NCI-H226 (cell line): ENCODE data around the gene PPP1R14C.
"Not testable (repeated sequence)": the region's sequence is repeated elsewhere in the genome, so short reads cannot be mapped to it uniquely, and the experiment has no call there.

Experiments
- DNase-seq: peaks from one replicate; pipeline ENCODE4 v3.0.0-alpha.2; 2015

PPP1R14C gene

GRCh38 chr6:150227281-150227680 lies 84.4 kb downstream of the PPP1R14C start:
- no peak for DNase-seq

- no peak for DNase-seq
Observed at GRCh38 chr6:150228072-150228733, 85.4 kb downstream of the PPP1R14C start.

DNA sequence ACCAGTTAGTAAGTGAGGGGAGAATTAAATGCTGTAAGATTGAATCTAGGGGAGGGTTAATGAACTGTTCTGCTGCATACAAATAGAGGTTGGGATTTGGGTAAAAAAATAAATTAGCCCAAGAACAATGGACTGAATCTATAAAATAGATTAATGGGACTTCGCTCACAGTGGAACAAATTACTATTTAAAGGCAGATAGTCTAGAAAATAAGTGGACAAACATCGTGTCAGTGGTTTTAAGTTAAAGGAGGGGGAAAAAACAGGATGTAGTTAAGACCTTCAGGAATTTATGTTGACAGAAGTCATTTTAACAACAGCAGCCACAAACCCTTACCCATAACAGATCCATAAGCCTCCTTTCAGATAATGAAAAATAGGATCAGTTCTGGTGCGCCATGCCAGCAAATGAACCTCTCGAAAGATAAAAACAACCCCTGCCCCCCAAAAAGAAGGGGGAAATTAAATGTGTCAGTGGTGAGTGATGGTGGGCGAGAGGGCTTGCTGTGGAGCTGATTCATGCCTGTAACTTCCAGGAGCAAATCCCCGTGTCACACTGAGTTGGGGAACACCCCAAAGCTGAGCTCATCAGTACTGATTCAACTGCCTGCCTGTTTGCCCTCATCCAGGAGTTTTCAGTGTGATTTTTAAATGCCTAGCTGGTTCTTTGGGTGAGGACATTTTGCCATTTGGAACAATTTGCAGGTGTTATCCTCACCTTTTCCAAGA lies 86.8 kb downstream of the PPP1R14C start:
- peak; percentile 23 for DNase-seq

DNA sequence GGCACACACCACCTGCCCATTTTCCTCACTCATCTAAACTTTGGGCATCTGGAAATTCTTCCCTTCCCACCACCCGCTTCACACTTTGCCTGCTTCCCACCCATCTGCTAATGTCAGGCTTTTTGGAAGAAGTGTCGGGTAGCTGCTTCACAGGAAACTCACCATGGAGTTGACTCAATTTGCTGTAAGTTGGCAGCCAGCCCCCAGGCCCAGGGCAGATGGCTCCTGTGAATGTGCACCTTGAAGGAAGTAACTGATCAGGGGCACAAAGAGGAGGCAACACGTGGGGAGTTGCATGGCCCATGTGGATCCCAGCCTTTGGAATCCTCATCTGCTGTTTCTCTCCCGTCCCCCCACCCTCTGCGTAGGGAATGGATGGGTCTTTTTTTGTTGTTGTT lies 87.3 kb downstream of the PPP1R14C start:
- no peak for DNase-seq

GRCh38 chr6:150230832-150231524 lies 88.1 kb downstream of the PPP1R14C start:
- no peak for DNase-seq

GRCh38 chr6:150231525-150231850 lies 88.6 kb downstream of the PPP1R14C start:
- peak; percentile 59 for DNase-seq

GRCh38 chr6:150233843-150234269 lies 91.0 kb downstream of the PPP1R14C start:
- no peak for DNase-seq

GRCh38 chr6:150235218-150235617 lies 92.4 kb downstream of the PPP1R14C start:
- no peak for DNase-seq

DNA sequence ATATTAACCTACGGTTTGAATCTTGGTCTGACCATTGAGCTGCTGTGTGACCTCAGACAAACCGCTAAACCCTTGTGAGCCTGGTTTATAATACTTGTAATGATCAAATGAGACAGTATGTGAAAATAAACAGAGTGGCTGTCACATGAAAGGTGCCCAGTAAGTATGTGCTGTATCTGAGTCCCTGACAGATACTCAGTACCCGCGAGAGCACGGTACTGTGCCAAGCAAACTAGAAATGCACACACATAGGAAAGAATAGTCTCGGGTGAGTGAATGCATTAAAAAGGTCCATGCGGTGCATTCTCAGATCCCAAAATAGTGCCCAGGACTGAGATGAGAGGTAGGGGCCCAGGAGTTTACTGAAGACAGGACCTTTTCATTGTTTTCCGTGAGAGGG lies 93.3 kb downstream of the PPP1R14C start:
- no peak for DNase-seq

DNA sequence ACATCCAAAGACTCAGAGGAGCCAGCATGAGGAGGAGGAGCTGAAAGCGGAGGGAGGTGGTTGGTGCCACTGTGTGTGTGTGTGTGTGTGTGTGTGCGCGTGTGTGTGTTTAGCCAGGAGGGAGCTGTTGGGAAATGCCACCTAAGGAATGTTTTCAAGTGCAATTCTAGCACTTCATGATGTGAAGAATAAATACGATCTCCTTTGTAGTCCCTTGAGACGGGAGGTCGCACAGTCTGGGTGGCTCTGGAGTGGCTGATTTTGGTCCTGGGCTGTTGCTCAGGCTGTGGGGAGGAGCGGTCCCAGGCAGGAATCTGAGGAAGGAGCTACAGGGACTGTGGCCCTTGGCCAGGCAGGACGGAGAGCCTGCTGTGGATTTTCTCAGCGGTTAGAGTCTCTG lies 93.7 kb downstream of the PPP1R14C start:
- no peak for DNase-seq

DNA sequence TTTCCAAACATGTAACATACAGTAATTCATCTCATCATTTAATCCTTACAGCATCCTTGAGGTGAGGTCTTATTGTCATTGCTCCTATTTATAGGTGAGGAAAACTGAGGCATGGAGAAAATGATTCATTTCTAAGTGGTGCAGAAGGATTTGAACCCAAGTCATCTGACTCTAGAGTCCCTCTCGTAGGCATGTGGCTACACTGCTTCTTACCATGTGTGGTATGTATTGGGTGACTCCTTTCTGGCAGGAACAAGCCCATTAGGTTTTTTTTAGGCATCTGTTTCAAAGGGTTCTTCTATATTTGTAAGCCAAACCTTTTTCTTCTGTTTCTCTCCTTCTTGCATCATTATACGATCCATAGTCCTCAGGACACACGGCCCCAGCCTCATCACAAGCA lies 94.8 kb downstream of the PPP1R14C start:
- no peak for DNase-seq

- no peak for DNase-seq
Observed at GRCh38 chr6:150238336-150238741, 95.5 kb downstream of the PPP1R14C start.

DNA sequence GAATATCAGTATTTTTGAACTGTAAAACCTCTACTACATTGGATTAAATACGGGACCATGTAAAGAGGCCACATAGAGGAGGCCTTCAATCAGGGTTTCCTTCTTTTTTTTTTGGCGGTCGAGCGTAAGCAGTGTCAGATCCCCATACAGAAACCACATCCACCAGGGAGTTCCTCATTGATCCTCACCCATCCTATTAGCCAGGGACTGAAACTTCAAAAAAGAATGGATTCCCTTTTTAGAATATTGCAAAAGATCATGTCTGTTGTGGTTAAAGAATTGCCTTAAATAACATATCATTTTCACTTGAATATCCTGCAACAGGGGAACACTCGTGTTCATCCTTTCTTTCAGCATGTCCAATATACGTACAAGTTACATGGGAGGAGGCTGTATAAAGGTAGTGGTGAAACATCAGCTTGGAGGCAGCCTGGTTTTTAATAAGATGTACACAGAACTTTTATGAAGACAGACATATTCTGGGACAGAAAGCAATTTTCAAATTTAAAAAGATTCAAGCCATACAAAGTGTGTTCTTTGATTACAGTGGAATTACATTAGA lies 96.1 kb downstream of the PPP1R14C start:
- no peak for DNase-seq

DNA sequence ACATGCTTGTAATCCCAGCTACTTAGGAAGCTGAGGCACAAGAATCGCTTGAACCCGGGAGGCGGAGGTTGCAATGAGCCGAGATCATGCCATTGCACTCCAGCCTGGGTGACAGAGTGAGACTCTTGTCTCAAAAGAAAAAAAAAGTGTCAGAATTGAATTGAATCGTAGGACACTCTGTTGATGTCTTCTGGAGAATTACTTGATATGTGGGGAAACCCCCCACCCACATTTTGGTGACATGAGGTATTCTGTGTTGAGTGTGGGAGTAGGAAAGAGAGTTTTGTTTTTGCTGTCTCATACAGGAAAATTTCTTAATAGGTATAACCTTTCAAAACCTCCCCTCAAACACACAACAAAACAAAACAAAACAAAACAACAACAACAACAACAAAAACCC lies 98.9 kb downstream of the PPP1R14C start:
- DNase-seq: not testable (repeated sequence)

DNA sequence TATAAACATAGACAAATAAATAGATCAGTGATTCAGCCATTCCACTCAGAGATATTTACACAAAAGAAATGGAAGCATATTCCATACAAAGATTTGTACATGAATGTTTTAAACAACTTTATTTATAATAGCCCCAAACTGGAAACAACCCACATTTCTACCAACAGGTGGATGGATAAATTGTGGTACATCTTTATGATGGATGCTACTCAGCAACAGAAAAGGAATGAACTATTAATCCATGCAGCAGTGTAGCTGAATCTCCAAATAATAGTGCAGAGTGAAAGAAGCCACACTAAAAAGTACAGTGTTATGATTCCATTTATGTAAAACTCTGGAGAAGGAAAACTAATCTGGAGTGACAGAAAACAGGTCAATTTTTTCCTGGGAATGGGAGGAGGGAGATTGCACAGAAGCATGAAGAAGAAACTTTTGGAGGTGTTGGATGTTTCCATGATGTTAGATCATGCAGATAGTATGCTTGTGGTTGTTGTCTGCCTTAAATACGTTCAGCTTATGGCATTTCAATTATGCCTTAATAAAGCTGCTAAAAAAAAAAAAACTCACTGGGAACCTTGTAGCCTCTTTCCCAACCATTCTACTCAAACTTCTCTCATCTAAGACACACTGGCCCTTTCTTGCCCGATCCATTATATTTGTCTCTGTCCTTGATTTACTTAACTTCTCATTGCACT lies 100.9 kb downstream of the PPP1R14C start:
- DNase-seq: no peak

GRCh38 chr6:150245148-150245935 lies 102.5 kb downstream of the PPP1R14C start:
- DNase-seq: no peak

- DNase-seq: no peak
Observed at GRCh38 chr6:150247803-150248202, 105.0 kb downstream of the PPP1R14C start.

DNA sequence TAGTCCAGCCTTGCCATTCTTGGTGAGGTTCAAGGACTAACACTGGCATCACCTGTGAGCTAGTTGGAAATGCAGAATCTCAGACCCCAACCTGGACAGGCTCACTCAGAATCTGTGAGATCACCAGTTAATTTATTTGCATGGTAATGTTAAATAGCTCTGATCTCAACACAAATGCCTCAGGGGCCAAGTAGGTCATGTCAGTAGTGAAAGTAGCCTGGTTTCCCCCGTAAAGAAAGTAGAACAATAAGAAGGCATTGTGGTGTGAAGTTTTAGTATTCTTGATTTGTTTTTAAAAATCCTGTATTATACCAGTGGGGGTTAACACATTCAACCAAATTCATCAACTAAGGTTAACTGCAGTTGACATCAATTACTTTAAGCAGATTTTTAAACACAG lies 105.5 kb downstream of the PPP1R14C start:
- DNase-seq: no peak

DNA sequence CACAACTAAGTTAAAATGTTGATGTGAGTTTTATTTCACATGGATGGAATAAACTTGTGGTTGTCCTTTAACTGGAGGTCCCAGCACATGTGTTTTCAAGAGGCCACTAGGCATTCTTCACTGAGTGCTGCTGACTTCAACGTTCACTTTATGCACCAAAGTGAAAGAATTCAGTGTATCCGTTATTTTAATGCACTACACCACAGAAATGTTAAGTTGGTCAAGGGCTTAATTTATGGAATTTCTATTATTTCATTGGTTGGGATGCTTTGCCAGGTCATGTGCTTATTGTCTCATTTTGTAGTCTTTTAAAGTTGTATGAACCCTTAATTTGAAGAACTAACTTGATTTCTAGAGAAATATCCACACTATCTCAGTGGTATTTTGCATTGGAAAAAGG lies 106.4 kb downstream of the PPP1R14C start:
- no peak for DNase-seq

DNA sequence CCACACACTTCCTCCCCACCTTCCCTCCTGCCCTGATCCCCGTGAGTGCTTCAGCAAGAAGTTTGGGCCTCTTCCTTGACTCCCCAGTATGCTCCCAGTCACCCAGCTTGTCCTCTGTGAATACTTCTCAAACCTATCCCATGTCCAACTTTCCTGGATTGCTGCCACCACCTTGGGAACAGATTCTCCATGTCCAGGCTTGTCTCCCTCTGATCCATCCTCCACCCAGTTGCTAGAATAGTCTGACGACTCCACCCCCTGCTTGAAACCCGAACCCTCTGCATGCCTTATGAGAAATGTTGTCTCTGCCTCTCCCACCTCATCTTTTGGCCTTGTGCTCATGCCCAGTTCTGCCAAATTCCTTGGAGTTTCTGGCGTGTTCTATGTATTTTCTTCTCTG lies 108.0 kb downstream of the PPP1R14C start:
- peak; percentile 51 for DNase-seq

DNA sequence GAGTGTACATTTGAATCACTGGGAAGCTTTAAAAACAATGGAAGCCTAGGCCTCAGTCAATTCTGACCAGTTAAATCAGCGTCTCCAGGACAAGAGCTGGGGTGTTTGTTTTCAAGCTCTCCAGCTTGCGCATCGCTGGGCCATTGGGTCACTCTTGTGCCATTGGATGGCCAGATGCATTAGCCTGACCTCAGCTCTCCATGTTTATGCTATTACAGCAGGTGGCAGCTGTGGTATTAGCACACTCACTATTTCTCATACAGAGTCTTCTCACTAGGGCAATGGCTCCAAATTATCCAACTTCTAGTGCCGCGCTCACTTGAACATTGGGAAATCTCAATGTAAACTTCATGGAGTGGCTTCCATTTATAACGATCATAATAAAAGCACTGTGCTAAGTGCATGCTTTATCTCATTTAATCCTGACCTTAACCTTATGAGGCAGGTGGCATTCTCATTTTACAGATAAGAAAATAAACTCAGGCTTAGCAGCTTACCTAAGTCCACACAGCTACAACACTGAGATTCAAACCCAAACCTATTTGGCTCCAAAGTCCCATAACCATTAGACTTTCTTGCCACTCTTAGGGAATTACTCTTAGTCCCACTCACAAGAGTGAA lies 108.8 kb downstream of the PPP1R14C start:
- DNase-seq: no peak
